GM19239 (cell line): ENCODE measurements around the gene OSBPL2.

Experiments
- DNase-seq: peaks from one replicate; pipeline ENCODE4 v3.0.0; 2011; ENCODE audit warnings: low spot score; ENCODE audit not compliant: insufficient read length
- FAIRE-seq: peaks from 2 replicates; lab custom pipeline; 2011; peaks lifted over from hg19 to GRCh38; lab: Jason Lieb, UNC

OSBPL2 gene

GRCh38 chr20:62246872-62247652 lies 8.7 kb downstream of the OSBPL2 start:
- FAIRE-seq (no peak), DNase-seq (no peak)

- FAIRE-seq (no peak), DNase-seq (no peak)
Measured at GRCh38 chr20:62248890-62249560, 10.7 kb downstream of the OSBPL2 start.

GRCh38 chr20:62252342-62252966 lies 14.1 kb downstream of the OSBPL2 start:
- DNase-seq = no peak
- no peak for FAIRE-seq

GRCh38 chr20:62253398-62253797 lies 15.1 kb downstream of the OSBPL2 start:
- FAIRE-seq (no peak), DNase-seq (no peak)

GRCh38 chr20:62254021-62254724 lies 15.9 kb downstream of the OSBPL2 start:
- DNase-seq (no peak), FAIRE-seq (no peak)

GRCh38 chr20:62255976-62256375 lies 17.7 kb downstream of the OSBPL2 start:
- no peak for FAIRE-seq
- DNase-seq = no peak

- FAIRE-seq (no peak), DNase-seq (no peak)
Measured at GRCh38 chr20:62258499-62259293, 20.4 kb downstream of the OSBPL2 start.

- DNase-seq (no peak), FAIRE-seq (no peak)
Measured at GRCh38 chr20:62259294-62259565, 20.9 kb downstream of the OSBPL2 start.

GRCh38 chr20:62262064-62262463 lies 23.7 kb downstream of the OSBPL2 start:
- FAIRE-seq = no peak
- no peak for DNase-seq

- no peak for DNase-seq
- FAIRE-seq = no peak
Measured at GRCh38 chr20:62263396-62263795, 25.1 kb downstream of the OSBPL2 start.

GRCh38 chr20:62265365-62265764 lies 27.0 kb downstream of the OSBPL2 start:
- FAIRE-seq (no peak), DNase-seq (no peak)

- FAIRE-seq = no peak
- no peak for DNase-seq
Measured at GRCh38 chr20:62266340-62266739, 28.0 kb downstream of the OSBPL2 start.

- no peak for DNase-seq
- FAIRE-seq = no peak
Measured at GRCh38 chr20:62266851-62267250, 28.5 kb downstream of the OSBPL2 start.

GRCh38 chr20:62267543-62267942 lies 29.2 kb downstream of the OSBPL2 start:
- DNase-seq = no peak
- FAIRE-seq = no peak

GRCh38 chr20:62268228-62268900 lies 30.0 kb downstream of the OSBPL2 start:
- DNase-seq (no peak), FAIRE-seq (no peak)

- FAIRE-seq (no peak), DNase-seq (no peak)
Measured at GRCh38 chr20:62269378-62269777, 31.1 kb downstream of the OSBPL2 start.

GRCh38 chr20:62269871-62270270 lies 31.6 kb downstream of the OSBPL2 start:
- FAIRE-seq = no peak
- DNase-seq = no peak

- FAIRE-seq = no peak
- no peak for DNase-seq
Measured at GRCh38 chr20:62272200-62272599, 33.9 kb downstream of the OSBPL2 start.

GRCh38 chr20:62273416-62273815 lies 35.1 kb downstream of the OSBPL2 start:
- DNase-seq (no peak), FAIRE-seq (no peak)
